ENCODE results near the gene DGCR8. TPM values are rescaled to one million over a fixed set of nuclear protein-coding genes. Genes with fewer than 3 reads are reported as not detected.

The DGCR8 gene
- total RNA-seq, 1 donor from 2014 or later = 29.1 TPM

- Mint-ChIP-seq H3K36me3 (peaks cover 59% of the 10 kb centered on the region), H3K4me1 (peaks cover 28% of the 10 kb centered on the region), H3K9me3 (no peaks in the 10 kb centered on the region), H3K27me3 (ENCODE audit: insufficient read depth, low read depth) (peaks cover 3% of the 10 kb centered on the region), H3K4me3 (peak overlapping the region; percentile 24), H3K27ac (no peak overlapping the region)
- no peak overlapping the region for H2AFZ ChIP-seq (replicated peaks)
- no peaks in the 10 kb centered on the region for H3K9me3 ChIP-seq (ENCODE audit: low read depth)
- no peak overlapping the region for H3K4me3 ChIP-seq
- no peak overlapping the region for H3K9ac ChIP-seq
- TF ChIP-seq, protein P1, sequence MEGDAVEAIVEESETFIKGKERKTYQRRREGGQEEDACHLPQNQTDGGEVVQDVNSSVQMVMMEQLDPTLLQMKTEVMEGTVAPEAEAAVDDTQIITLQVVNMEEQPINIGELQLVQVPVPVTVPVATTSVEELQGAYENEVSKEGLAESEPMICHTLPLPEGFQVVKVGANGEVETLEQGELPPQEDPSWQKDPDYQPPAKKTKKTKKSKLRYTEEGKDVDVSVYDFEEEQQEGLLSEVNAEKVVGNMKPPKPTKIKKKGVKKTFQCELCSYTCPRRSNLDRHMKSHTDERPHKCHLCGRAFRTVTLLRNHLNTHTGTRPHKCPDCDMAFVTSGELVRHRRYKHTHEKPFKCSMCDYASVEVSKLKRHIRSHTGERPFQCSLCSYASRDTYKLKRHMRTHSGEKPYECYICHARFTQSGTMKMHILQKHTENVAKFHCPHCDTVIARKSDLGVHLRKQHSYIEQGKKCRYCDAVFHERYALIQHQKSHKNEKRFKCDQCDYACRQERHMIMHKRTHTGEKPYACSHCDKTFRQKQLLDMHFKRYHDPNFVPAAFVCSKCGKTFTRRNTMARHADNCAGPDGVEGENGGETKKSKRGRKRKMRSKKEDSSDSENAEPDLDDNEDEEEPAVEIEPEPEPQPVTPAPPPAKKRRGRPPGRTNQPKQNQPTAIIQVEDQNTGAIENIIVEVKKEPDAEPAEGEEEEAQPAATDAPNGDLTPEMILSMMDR (IDR thresholded peaks at IDR 0.05) = no peak
- no peak for TF ChIP-seq EZH2 (IDR thresholded peaks at IDR 0.05)
- no peak for TF ChIP-seq EZH2phosphoT487 (IDR thresholded peaks at IDR 0.05)
- H3F3A ChIP-seq (ENCODE audit: low read depth) = peaks cover 27% of the 10 kb centered on the region
- H3K36me3 ChIP-seq = peaks cover 7% of the 10 kb centered on the region
- H3K4me2 ChIP-seq = no peak overlapping the region
- peaks cover 88% of the 10 kb centered on the region for H4K20me1 ChIP-seq (ENCODE audit: low read depth)
- no peak overlapping the region for H3K27ac ChIP-seq
- peaks cover 86% of the 10 kb centered on the region for H3K79me2 ChIP-seq (ENCODE audit: low read depth)
- DNase-seq (ENCODE audit: low spot score) = no peak
- no peaks in the 10 kb centered on the region for H3K27me3 ChIP-seq
- peaks cover 12% of the 10 kb centered on the region for H3K4me1 ChIP-seq
Observed at GRCh38 chr22:20087319-20088262, 7.5 kb downstream of the DGCR8 start.

- peaks cover 3% of the 10 kb centered on the region for H3K27me3 Mint-ChIP-seq (ENCODE audit: insufficient read depth, low read depth)
- peaks cover 6% of the 10 kb centered on the region for H3K4me1 ChIP-seq
- peaks cover 21% of the 10 kb centered on the region for H3F3A ChIP-seq (ENCODE audit: low read depth)
- peaks cover 81% of the 10 kb centered on the region for H4K20me1 ChIP-seq (ENCODE audit: low read depth)
- peaks cover 21% of the 10 kb centered on the region for H3K4me1 Mint-ChIP-seq
- H3K9me3 Mint-ChIP-seq = no peaks in the 10 kb centered on the region
- H3K36me3 ChIP-seq = peaks cover 7% of the 10 kb centered on the region
- H3K79me2 ChIP-seq (ENCODE audit: low read depth) = peaks cover 79% of the 10 kb centered on the region
- H3K27ac Mint-ChIP-seq = no peak overlapping the region
- TF ChIP-seq EZH2 (IDR thresholded peaks at IDR 0.05) (no peak), EZH2phosphoT487 (IDR thresholded peaks at IDR 0.05) (no peak)
- TF ChIP-seq, protein P1 (IDR thresholded peaks at IDR 0.05) = no peak
- H3K9ac ChIP-seq = no peak overlapping the region
- no peak for DNase-seq (ENCODE audit: low spot score)
- H3K27ac ChIP-seq = no peak overlapping the region
- peaks cover 62% of the 10 kb centered on the region for H3K36me3 Mint-ChIP-seq
- H3K4me3 Mint-ChIP-seq = no peak overlapping the region
- no peaks in the 10 kb centered on the region for H3K27me3 ChIP-seq
- H3K4me2 ChIP-seq = no peak overlapping the region
- no peak overlapping the region for H2AFZ ChIP-seq (replicated peaks)
- no peak overlapping the region for H3K4me3 ChIP-seq
- H3K9me3 ChIP-seq (ENCODE audit: low read depth) = no peaks in the 10 kb centered on the region
Observed at GRCh38 chr22:20088263-20088648, 8.2 kb downstream of the DGCR8 start.

GRCh38 chr22:20089226-20089976 is 9.4 kb downstream of the DGCR8 start:
- Histone ChIP-seq H4K20me1 (ENCODE audit: low read depth) (peaks cover 70% of the 10 kb centered on the region), H3K79me2 (ENCODE audit: low read depth) (peaks cover 68% of the 10 kb centered on the region), H2AFZ (replicated peaks) (no peak overlapping the region), H3K4me3 (no peak overlapping the region), H3K9me3 (ENCODE audit: low read depth) (no peaks in the 10 kb centered on the region), H3K9ac (no peak overlapping the region), H3K27ac (no peak overlapping the region), H3F3A (ENCODE audit: low read depth) (peaks cover 11% of the 10 kb centered on the region), H3K4me1 (peaks cover 5% of the 10 kb centered on the region), H3K4me2 (no peak overlapping the region), H3K27me3 (no peaks in the 10 kb centered on the region), H3K36me3 (peaks cover 7% of the 10 kb centered on the region)
- Mint-ChIP-seq H3K9me3 (no peaks in the 10 kb centered on the region), H3K36me3 (peaks cover 68% of the 10 kb centered on the region), H3K4me3 (no peak overlapping the region), H3K4me1 (peaks cover 10% of the 10 kb centered on the region), H3K27ac (no peak overlapping the region), H3K27me3 (ENCODE audit: insufficient read depth, low read depth) (peaks cover 5% of the 10 kb centered on the region)
- no peak for DNase-seq (ENCODE audit: low spot score)
- TF ChIP-seq, protein P1 (IDR thresholded peaks at IDR 0.05) = no peak
- TF ChIP-seq EZH2phosphoT487 (IDR thresholded peaks at IDR 0.05) = no peak
- TF ChIP-seq EZH2 (IDR thresholded peaks at IDR 0.05) = no peak

All from neural progenitor cell (in vitro differentiated cells).